Esophagus muscularis mucosa (tissue), 3 donors: Measurements from ENCODE around the gene BTBD9.

ENCODE experiments used
- CTCF ChIP-seq, 3 experiments: fragments of 200-600 bp in 2 of 3; fragments of 450-650 bp in 1 of 3; sonication (generic) in 2 of 3; IDR thresholded peaks; one replicate each; pipeline ENCODE4 v1.5.1; 2017 to 2019; ENCODE audit warnings: antibody characterized with exemption in 3 of 3, mild to moderate bottlenecking in 2 of 3, moderate library complexity in 1 of 3
- POLR2A ChIP-seq: fragments of 450-650 bp; IDR thresholded peaks from one replicate; pipeline ENCODE4 v1.6.1; 2017; ENCODE audit warnings: antibody characterized with exemption, moderate library complexity, mild to moderate bottlenecking, low read depth

- TF ChIP-seq CTCF (IDR thresholded peaks at IDR 0.05): no peak
- TF ChIP-seq POLR2A: no peak
These were observed 455.7 kb downstream of the BTBD9 start for GRCh38 chr6:38183856-38184584.
